ENCODE results near the gene RNU5D-1. TPM values are rescaled to one million over a fixed set of nuclear protein-coding genes. Genes with fewer than 3 reads are reported as not detected.

The RNU5D-1 gene
- total and polyA plus RNA-seq, 2 of the 13 experiments (the other 11 are each of a cell fraction or from before 2014, with no cell fraction given), result 165 TPM; not detected in 1

- ATAC-seq (no peak), FAIRE-seq (no peak), DNase-seq (ENCODE audit: low spot score) (no peak)
- H3K4me2 ChIP-seq (ENCODE audit: low read depth, low read length), result no peak overlapping the region
- POLR2A ChIA-PET, result no interaction called here
- intact Hi-C loops (cut with micrococcal nuclease; ENCODE audit: unreplicated experiment), result no loop called here
- no peaks in the 10 kb centered on the region for H4K20me1 ChIP-seq (ENCODE audit: insufficient read depth, low read length)
- no peaks in the 10 kb centered on the region for H3K79me2 ChIP-seq (ENCODE audit: insufficient read depth, low read length)
- H3K9me3 ChIP-seq (ENCODE audit: low read length), result no peaks in the 10 kb centered on the region
- no peaks in the 10 kb centered on the region for H3K27me3 ChIP-seq (ENCODE audit: control insufficient read depth in 1 of 2, insufficient read depth in 2 of 2, low read length in 2 of 2)
- no peaks in the 10 kb centered on the region for H3K36me3 ChIP-seq (replicated peaks in 1 of 2; ENCODE audit: control insufficient read depth in 1 of 2, insufficient read depth in 2 of 2, low read length in 2 of 2)
- H3K4me1 ChIP-seq (ENCODE audit: insufficient read depth, low read length), result peaks cover 37% of the 10 kb centered on the region
- BruUV-seq (replicated peaks), result no TSS peak
- H2AFZ ChIP-seq (ENCODE audit: low read length), result no peak overlapping the region
- 38% methylated on average over 2 of the region's 2 CpGs for WGBS (ENCODE audit: low lambda C conversion rate)
- in situ Hi-C loops (cut with HindIII; ENCODE audit: extremely low pct_ligation_motif_present, low pct_unique_long_range_greater_than_20kb), result no loop called here
- CTCF ChIA-PET (ENCODE audit: low intra/inter-chr PET ratio, low total read pairs), result no interaction called here
- no peak overlapping the region for H3K4me3 ChIP-seq (replicated peaks in 1 of 3; ENCODE audit: insufficient read depth in 1 of 3, low read depth in 2 of 3, low read length in 3 of 3)
- H3K9ac ChIP-seq (ENCODE audit: insufficient read depth, low read depth, low read length), result no peak overlapping the region
- no peak overlapping the region for H3K27ac ChIP-seq (ENCODE audit: extremely low read length, insufficient read depth, low read length)
- TF ChIP-seq SOX5 (CRISPR knock-in tag; IDR thresholded peaks at IDR 0.05; ENCODE audit: borderline replicate concordance) (no peak), U2AF1 (optimal IDR thresholded peaks at IDR 0.05; ENCODE audit: low read depth, low read length) (no peak), MYC (CRISPR knock-in tag; IDR thresholded peaks at IDR 0.05; ENCODE audit: borderline replicate concordance) (no peak), AKNA (CRISPR knock-in tag; IDR thresholded peaks at IDR 0.05; ENCODE audit: borderline replicate concordance) (no peak), SUZ12 (IDR thresholded peaks at IDR 0.05; ENCODE audit: low read depth, low read length) (no peak)
Observed at GRCh38 chr1:44693159-44693558, 37.8 kb downstream of the RNU5D-1 start.

Measured in HepG2 (cell line).